Left colon (tissue), 2 donors: Measurements from ENCODE around the gene ITPRIPL2. TPM values are rescaled to one million over a fixed set of nuclear protein-coding genes. Genes with fewer than 3 reads are reported as not detected.

ENCODE experiments used
- ATAC-seq: fragments of 200-7000 bp; cut with Tn5 transposase; one replicate; pipeline ENCODE4 v1.9.1; 2020; ENCODE audit warnings: mild to moderate bottlenecking, moderate library complexity
- DNase-seq, 2 donors: peaks; one replicate each; pipeline ENCODE4 v3.0.0-alpha.2; 2020
- intact Hi-C, 2 donors: fragments of 100-400 bp; cut with DNase I in 1 of 2; cut with micrococcal nuclease in 1 of 2; formaldehyde crosslinking; loops; one replicate each; pipeline versions ENCODE4 v1.11.2 to v1.14.0; 2022; cut with DNase I, micrococcal nuclease
- total RNA-seq, 2 donors: library from RNA; stranded (reverse); fragmentation: NEBNext Ultra II Directional; extraction: Animal tissue kit (Norgen Biotek cat#: 25700); gene quantifications; one replicate each; pipeline ENCODE4 v1.2.1, GENCODE V29; 2021
- donor health status: DM: no; HTN: no; CAD: no.
- donor health status: DM: yes; HTN: yes; CAD: no.

ITPRIPL2 gene
- total RNA-seq, 2 donors from 2014 or later: 40.4 to 42.7 TPM

DNA sequence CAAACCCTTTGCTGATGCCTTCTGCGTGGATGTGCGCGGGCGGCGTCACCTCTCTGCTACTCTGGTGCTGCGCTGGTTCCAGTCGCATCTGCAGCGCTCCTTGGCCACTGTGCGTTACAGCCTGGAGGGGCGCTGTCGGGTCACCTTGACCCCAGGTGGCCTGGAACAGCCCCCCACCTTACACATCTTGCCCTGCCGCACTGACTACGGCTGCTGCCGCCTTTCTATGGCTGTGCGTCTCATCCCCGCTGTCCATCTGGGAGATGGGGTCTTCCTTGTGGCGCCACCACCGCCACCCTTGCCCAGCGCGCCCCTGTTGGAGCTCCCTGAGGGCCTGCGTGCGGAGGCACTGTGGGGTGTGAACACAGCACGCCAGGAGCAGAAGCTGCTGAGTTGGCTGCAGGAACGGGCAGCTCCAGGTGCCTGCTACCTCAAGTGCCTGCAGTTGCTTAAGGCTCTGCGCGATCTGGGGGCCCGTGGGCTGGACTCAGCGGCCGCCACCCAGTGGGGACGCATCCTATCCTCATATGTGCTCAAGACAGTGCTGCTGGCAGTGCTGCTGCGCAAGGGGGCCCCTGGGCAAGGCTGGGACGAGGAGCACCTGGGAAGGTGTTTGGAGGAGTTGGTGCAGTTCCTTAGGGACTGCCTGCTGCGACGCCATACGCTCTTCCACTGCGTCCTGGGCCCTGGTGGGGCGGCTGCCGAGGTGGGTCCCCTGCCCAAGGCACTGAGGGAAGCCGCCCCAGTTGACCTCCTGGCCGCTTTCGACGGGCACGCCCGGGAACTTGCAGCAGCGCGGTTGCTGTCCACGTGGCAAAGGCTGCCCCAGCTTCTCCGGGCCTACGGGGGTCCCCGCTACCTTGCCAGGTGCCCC is 1.6 kb downstream of the ITPRIPL2 start:
- intact Hi-C loops: no loop called here
- ATAC-seq (no peak), DNase-seq (no peak)

DNA sequence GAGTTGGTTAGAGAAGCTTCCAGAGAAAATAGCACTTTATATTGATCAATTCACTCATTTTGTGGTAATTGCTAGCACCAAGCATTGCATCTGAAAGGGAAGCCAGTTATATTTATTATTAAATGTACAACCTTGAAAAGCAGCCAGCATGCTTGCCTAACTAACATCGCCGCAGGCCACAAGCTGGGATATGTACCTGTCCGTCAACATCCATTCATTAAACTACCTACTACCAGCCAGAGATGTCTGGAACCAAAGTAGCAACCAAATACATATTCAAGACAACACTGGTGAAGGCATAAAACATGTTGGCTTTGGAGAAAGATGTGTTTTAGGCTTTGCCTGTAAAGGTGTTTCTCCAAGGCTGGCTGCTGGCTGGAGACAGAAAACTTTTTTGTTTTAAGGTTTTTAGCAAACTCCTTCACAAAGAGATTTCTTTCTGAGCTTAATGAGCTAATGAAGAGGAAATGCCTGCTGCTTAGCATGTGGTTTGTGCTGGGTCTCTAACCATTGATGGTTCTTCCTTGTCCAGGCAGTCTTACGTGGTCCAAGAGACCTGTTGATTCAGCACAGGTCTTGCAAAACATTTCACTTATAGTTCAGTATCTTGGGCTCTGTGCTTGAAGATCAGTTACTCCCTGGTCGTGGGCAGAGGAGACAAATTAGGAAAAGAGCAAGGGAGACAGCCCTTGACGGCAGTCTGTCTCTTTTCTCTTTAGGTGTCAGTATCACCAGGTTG is 3.1 kb downstream of the ITPRIPL2 start:
- intact Hi-C loops: no loop called here
- ATAC-seq: no peak
- no peak for DNase-seq

DNA sequence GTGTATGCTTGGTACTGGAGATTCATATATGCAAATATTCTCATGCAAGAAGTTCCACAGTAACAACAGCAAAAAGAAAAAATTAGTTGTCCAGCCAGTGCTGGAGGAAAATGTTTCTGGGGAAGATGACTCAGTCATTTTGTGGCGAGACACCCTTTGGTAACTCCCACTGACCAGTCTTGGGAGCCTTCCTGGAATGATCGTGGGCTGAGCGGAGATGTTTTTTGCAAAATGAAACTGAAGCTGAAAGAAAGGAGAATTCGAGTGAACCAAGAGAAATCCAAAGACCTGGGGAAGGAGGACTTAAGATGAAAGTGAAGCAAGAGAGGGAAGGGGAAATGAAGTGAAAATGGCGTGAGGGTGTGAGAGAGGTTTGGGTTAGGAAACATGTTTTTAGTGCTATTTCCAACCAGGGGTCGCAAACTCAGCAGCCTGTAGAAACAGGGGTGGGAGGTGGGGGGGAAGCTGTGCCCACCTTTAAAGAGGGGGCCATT is 5.2 kb downstream of the ITPRIPL2 start:
- ATAC-seq: no peak
- no peak for DNase-seq
- intact Hi-C loops: no loop called here

DNA sequence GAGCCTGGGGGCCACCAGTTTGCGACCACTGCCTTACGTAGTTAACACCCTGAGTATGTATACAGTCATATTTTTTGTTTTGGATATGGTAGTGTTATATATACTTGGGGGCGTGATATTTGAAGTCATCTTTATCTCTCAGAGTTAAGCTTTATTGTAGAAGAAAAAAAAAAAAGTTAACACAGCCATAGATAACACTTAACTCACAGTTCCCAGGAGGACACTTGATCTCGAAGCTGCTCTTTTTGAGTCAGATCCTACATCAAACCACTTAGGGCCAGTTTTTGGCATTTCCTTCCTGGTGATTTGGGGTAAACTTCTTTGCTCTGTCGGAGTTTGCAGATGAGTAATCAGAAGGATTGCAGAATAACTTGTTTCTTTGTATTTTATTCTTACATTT is 5.8 kb downstream of the ITPRIPL2 start:
- intact Hi-C loops: no loop called here
- ATAC-seq: no peak
- DNase-seq: no peak

DNA sequence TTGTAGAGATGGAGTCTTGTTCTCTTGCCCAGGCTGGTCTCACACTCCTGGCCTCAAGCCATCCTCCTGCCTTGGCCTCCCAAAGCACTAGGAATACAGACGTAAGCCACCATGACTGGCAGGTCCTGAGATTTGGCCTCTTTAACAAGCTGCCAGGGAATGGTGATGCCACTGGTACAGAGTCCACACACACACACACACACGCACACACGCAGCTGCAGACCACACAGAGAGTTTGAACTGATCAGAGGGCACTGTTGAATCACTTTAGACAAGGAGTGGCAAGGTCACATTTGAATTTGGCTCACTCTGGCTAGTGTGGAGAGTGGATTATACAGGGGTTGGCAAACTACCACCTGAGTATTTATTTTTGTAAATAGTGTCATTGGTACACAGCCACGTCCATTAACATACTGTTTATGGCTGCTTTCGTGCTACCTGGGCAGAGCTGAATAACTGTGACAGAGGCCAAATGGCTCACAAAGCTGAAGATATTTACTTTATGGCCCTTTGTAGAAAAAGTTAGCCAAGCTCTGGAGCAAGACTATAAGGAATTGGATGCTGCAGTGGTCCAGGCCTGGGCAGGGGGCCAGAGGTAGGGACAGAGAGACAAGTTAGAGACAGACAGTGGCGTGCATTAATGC is 9.9 kb downstream of the ITPRIPL2 start:
- peak; percentile 94 for ATAC-seq
- intact Hi-C loops: no loop called here
- DNase-seq: peak; percentile 86 to 88

DNA sequence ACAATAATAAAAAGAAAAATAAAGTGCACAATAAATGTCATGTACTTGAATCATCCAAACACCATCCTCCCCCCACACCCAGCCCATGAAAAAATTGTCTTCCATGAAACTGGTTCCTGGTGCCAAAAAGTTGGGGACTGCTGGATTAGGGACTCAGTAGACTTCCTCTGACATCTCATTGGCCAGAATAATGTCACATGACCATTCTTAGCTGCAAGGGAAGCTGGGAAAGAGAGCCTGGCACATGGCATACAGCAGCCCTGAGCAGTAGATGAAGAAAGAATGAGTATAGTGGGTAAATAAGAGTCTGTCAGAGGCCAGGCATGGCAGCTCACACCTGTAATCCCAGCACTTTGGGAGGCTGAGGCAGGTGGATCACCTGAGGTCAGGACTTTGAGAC is 12.5 kb downstream of the ITPRIPL2 start:
- no peak for ATAC-seq
- intact Hi-C loops: no loop called here

DNA sequence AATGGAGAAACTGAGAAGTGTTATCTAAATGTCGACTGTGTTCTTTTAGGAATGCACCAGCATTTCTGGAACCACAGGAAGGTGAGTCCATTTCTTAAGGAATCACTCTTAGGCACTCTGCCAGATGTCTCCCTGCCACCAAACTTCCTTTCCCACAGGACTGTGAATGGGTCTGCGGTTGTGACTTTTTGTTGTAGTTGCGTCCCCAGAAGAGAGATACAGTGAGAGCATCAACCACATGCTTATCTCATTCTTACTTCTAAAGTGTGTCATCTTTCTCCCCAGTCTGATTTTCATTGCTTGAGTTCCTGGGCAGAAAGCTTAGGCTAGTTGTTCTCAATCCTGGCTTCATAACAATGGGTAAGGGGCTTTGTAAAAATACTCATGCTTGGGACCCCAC is 13.4 kb downstream of the ITPRIPL2 start:
- intact Hi-C loops: no loop called here
- ATAC-seq (no peak), DNase-seq (no peak)

More for the DNA sequence above, 12.5 kb downstream of the ITPRIPL2 start:
- no peak for DNase-seq

DNA sequence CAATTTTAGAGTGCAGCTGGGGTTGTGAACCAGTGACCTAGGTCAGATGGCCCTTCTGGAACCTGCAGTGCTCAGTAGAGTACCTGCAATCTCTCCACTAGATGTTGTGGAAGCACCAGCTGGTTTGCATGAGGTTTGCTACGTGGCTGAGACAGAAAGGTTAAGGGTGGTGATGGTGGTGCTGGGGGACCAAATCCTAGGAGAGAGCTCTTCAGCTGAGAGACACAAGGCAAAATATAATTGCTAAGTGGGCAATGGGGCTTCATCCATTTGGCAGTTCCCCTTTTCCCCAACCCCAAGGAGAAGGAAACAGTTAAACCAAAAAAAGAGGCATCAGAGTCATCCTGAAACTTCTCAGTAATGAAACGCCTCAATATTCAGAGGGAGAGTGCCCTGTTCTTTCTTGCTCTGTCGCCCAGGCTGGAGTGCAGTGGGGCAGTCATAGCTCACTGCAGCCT is 13.9 kb downstream of the ITPRIPL2 start:
- DNase-seq: no peak
- ATAC-seq: no peak
- intact Hi-C loops: no loop called here

DNA sequence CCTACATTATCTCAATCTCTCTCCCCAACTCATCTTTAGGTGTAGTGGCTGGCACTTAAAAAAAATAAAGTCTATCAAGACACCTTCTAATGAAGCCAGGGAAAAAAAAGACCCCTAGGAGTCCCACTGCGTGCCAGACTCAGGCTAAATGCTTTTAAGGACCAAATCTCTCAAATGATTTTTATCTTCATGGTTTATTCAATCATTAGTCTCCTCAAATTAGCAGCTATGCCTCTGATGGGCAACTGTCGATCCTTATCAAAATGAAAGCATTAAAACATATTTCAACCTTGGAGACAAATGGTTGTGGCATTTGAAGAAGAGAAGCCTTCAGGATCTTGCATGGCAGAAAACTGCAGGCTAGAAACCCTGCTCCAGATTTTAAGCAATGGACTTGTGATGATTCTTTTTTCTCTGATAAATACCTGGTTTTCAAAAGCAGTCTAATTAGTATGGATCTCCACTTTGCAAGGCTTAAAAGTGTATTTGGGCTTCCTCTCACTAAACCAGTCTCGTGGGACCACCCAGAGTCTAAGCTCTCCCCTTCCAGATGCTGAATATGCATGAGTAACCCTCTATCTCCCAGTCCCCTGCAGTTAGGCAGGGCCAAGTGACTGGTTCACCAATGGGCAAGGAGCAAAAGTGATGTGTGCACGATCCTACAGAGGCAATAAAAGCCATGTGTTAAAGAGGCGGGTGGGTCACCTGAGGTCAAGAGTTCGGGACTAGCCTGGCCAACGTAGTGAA is 14.9 kb downstream of the ITPRIPL2 start:
- intact Hi-C loops: no loop called here
- no peak for DNase-seq
- no peak for ATAC-seq

DNA sequence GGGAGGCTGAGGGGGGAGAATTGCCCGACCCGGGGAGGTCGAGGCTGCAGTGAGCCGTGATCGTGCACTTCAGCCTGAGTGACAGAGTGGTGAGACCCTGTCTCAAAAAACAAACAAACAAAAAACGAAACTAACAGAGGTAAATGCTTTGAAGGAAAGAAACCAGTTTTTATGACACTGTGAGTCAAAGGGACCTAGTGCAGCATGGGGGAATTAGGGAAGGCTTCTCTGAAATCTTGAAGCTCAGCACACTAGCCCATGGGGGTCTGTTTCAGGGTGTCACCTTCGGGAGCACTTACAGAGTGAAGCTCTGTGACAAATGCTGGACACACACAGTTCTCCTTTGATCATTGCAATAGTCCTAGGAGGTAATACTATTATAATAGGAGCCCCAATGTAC is 16.6 kb downstream of the ITPRIPL2 start:
- peak; percentile 50 for ATAC-seq
- intact Hi-C loops: no loop called here
- no peak for DNase-seq

DNA sequence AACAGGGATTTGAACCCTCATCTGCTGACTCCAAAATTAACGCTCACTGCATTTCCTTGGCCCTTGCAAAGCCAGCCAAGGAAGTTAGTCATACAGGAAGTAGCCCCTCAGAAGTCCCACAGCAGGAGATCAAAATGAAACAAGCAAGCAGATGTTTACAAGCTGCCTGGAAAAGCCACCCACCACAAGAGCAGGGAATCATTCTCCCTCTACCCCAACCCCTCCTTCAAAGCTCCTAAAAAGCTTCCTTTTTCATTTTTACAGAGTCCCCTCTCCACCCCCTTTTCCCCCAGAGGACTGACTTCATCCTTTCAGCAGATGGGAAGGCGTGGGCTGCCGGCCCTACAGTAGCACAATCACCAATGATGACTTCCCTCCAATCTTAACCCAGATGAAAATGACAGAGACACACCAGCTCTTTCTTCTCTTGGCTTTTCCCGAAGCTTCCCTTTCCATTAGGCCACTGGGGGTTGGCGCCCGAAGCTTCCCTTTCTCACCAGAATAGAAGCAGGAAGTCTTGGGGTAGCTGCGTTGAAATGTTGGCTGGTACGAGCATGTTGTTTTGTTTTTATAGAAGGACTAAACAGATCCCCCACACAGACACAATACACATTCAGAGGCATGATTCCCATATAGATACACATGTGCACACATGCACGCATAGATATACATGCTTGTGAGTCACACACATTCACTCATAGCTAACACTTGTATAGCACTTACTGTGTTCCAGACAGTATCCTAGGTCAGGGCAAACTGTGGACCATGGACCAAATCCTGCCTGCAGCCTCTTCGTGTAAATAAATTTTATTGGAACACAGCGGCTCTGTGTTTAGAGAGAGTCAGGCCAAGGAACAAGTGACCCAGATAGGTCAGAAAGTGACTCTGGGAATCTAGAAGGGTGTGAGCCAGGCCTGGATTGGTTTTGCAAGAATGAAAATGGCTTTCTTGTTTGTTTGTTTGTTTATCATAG is 17.4 kb downstream of the ITPRIPL2 start:
- intact Hi-C loops: no loop called here
- ATAC-seq: peak; percentile 56
- peak in 1 of 2 donors; percentile 30 for DNase-seq

DNA sequence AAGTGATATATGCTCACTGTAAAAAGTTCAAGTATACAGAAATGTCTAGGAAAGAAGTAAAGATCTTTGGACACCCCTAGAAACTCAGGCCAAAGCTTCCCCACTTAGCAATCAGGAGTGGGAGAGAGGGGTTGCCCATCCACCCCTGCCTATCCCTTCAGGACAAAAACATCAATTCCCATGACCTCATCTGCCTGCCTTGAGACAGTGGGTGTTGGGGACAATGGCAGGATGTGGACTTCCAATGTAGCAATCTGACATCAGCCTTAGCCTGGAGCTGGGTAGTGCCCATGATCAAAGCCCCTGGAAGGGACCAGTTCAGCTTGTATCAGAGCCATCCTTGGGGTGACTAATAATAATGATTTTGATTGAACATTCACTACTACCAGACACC is 18.1 kb downstream of the ITPRIPL2 start:
- ATAC-seq: no peak
- intact Hi-C loops: no loop called here
- no peak for DNase-seq

DNA sequence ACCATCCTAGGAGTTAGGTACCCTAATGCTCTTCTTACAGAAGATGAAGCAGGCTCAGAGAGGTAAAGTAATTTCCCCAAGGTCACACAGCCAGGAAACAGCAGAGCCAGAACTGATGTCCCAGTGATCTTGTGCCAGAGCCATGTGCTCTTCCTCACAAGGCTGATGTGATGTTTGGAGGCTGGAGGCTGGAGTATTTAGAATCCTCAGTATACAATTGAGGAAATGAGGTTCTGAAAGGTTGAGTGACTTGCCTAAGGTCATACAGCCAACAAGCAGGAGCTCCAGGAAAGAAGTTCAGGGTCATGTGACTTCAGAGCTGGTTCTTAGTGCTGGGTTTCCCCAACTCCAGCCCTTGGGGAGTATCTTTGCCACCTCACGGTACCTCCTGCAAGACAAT is 18.5 kb downstream of the ITPRIPL2 start:
- DNase-seq (no peak), ATAC-seq (no peak)

DNA sequence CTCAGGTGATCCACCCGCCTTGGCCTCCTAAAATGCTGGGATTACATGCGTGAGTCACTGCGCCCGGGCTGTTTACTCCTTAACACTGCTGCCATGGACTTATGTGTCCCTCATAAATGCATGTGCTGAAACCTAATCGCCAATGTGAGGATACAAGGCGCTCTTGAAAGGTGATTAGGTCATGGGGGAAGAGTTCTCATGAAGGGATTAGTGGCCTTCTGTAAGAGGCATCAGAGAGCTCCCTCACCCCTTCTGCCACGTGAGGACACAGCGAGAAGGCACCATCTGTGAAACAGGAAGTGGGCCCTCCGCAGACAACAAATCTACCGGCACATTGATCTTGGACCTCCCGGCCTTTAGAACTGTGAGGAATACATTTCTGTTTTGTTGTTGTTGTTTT is 19.1 kb downstream of the ITPRIPL2 start:
- ATAC-seq (no peak), DNase-seq (no peak)
- intact Hi-C loops: no loop called here

More for the DNA sequence above, 18.5 kb downstream of the ITPRIPL2 start:
- intact Hi-C loops: no loop called here

DNA sequence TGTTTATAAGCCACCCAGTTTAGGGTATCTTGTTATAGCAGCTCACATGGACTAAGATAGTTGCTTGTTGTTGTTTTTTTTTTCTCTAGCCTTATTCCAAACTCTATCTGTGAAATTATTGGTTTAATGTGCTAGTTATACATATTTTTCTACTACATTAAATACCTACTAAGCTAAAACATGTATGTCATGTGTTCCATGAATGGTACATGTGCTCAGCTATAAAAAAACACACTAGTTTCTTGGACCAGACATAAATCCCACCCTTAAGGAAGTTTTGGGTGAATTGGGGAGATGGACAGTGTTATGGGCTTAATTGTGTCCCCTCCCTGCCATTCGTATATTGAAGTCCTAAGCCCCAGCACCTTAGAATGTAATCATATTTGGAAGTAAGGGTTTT is 19.8 kb downstream of the ITPRIPL2 start:
- ATAC-seq (no peak), DNase-seq (no peak)
- intact Hi-C loops: no loop called here

DNA sequence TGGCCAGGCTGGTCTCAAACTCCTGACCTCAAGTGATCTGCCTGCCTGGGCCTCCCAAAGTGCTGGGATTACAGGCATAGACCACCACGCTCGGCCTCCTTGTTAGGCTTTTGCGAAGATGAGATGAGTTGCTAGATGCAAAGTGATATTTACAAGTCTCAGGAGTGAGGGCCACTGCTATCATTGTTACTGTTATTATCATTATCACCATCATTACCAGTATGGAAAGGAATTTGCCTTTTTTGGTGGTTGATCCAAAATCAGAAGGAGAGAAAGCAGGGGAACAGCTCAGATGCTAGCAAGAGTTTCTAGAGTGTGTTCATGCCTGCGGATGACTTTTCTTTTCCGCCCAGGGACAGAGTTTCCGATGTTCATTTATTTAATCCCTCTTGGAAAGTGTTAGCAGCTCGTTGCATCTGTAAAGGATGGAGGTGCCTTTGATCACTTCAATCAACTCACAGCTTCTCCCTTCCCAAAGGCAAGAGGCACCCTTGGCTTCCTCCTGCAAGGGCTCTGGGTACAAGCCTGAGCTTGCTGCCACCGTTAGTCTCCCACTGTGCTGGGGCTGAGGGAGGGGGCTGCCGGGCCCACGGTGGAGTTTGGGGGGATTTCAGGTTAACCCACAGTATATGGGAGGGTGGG is 21.6 kb downstream of the ITPRIPL2 start:
- DNase-seq: no peak
- ATAC-seq: no peak
- intact Hi-C loops: no loop called here

DNA sequence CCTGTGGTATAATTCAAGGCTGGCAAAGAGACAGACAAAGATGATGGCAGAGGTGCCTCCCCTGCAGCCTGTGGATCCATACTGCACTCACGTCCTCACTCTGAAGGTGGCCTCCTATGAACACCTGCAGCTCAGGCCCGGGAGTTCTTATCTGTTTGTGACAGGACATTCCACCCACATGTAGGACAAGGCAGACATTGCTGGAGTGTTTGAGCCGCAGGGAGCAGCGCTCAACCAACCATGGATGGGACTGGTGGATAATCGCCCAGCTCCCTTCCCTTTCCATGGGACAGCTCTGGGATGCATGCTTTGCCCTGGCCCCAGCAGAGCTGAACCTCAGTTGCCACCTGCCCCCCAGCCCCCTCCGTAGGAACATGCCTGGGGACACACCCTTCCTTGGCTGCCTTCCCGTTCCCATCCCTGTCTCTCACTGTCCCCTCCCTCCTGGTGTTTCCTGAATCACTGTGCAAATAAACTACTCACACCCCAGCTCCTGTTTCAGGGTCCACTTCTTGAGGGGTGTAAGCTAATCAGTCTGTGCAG is 22.2 kb downstream of the ITPRIPL2 start:
- ATAC-seq (peak; percentile 89), DNase-seq (peak; percentile 88 to 91)
- intact Hi-C loops: no loop called here
